GM18498 (cell line): ENCODE measurements around the gene MRPS18A.
A peak's percentile ranks its signal among the peaks of the same experiment; 100 is the strongest.

Experiments used
- ATAC-seq: cut with Tn5 transposase; IDR thresholded peaks from one replicate; pipeline ENCODE4 v1.9.1; 2021; ENCODE audit warnings: mild to moderate bottlenecking, moderate library complexity; ENCODE audit not compliant: unreplicated experiment

MRPS18A gene

DNA sequence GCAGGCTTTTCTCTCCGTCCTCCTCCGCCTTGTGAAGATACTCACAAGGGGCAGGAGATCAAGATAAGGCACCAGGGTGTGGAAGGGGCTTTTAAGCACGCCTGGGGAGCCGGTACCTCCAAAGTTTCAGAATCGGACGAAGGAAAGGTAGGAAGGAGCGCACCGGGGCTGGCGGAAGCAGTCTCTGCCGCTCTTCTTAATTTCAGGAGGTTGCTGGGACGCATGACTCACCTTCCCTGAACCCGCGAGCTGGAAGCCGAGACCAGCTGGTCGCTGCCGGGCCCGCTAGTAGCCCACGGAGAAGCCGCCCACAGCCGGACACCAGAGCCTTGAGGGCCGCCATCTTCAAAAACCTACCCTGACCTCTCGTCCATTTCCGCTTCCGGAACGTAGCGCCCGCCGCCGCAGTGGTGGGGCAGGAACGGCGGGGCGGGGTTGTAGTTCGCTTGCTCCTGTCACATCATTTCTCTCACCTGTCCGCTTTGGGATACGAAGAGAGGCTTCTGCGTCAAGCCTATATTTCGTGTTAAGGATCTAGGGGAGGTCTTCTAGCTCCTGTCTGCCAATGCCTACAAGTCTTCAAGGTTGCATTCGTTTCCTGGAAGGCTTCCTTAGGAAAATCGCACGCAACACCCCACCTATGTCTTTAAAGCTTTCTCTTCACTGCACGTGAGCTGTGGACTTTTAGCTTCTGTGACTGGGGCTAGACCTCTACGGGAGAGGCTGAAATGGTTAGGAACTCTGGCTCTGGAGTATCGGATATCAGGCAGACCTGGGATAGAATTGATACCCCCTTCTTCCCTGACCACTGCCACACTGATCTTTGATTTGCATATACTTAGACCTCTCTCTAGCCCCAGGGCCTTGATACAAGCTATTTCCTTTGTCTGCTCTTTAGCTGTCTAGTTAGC is at the start of gene MRPS18A:
Gene MRPS18A, minus strand, starts transcription at position 355 of the 911 bp plus-strand sequence. Its CDS starts 12 bp downstream, at position 343.
- ATAC-seq: peak; percentile 94

DNA sequence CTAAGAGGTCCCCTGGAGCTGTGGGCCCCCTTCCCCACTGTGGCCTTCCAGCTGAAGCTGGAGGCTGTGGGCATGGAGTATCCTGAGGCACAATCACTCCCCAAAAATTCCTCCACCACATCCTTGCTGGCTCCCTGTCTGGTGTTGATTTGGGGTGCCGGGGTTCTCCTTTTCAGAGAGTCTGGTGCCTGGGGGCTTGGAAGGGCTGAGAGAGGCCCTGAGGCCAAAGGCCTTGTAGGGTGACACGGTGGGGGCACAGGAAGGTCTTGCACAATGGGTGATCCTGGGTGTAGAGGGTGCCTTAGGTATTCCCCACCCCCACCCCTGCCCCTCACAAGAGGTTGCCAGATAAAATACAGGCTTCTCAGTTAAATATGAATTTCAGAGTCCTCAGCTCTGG is 49.3 kb upstream of the MRPS18A start:
- ATAC-seq: no peak

DNA sequence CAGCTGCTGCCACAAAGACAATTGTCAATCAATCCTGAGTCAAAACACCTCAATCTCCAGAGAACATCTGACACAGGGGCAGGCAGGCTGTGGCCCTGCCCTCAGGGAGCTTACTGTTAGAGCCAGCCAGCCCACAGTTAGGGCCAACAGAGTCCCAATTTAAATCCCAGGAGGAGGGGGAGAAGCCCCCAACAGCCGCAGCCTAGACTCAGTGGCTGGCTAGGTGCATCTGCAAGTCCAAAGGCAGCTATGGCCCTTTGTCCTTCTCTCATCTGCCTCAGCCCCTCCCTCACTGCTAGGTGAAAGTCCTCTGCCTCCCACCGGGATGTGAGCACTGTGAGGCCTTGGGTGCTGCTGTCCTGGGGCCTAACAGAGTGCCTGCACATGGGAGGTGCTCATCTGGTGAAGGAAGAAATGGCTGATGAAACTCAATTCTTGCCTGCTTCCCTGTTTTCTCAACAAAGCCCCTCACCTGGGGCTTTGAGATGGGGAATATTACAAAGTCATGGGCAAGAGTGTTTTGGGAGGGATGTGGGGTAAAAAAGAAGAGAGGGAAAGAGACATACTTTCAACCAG is 48.7 kb upstream of the MRPS18A start:
- no peak for ATAC-seq

GRCh38 chr6:43735642-43736199 is 48.1 kb upstream of the MRPS18A start:
- ATAC-seq: no peak

- peak; percentile 20 for ATAC-seq
Measured at GRCh38 chr6:43734294-43734665, 46.7 kb upstream of the MRPS18A start.

GRCh38 chr6:43733471-43734293 is 46.1 kb upstream of the MRPS18A start:
- peak; percentile 80 for ATAC-seq

- ATAC-seq: no peak
Measured at GRCh38 chr6:43730634-43731033, 43.0 kb upstream of the MRPS18A start.

- ATAC-seq: no peak
Measured at GRCh38 chr6:43729537-43729936, 41.9 kb upstream of the MRPS18A start.

DNA sequence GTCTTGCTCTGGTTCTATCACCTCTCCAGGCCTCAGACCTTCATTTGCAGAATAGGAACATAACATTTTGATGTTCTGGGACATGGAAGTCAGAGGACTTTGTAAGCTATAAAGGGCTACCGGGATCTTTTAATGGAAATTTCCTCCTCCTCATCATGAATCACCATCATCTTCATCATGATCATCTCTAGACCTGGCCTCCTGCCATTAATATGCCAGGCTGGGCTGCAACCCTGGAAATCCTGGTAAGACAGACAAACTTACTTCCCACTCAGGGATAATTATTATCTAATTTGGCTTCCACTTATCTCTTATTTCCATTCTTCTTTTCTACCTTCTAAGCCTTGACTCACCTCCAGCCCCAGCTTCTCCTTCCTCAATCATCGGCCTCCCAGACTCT is 41.0 kb upstream of the MRPS18A start:
- ATAC-seq: no peak

GRCh38 chr6:43727634-43728033 is 40.0 kb upstream of the MRPS18A start:
- ATAC-seq: no peak

DNA sequence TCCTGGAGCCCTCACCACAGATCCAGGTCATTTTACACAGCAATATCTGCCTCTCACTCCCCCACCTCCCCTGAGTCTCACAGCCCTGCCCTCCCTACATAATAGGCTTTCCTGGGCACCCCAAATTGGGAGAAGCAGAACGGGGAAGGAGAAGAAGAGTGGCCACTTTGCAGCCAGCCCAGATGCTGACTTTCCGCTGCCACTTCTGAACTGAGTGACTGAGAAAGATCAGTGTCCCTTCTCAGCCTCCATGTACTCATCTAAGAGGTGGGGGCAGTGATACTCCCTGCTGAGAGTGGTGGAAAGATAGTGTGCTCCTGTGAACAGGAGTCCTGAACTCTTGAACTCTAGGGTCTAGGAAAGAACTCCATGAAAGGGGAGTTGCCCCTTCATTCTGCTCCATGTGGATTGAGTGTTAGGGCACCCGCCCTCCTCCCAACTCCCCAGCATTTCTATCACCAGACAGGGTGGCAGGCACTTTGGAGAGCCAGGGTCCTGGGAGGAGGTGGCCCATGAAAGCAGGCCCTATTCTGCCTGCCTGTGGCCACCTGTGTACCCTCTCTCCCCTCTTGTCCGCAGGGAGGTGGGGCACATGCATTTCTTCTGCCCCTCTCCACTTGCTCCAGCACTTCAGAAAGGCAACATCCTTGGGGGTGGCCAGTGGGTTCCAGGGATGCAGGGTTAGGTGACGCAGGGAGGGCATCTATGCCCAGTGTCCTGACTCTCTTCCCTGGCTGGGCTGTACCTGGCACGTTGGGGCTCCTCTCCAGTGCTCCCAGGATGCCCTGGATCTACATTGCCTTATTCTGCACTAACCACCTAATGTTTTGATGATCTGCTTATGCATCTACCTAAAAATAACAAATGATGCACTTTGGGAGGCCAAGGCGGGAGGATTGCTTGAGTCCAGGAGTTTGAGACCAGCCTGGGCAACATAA is 38.3 kb upstream of the MRPS18A start:
- ATAC-seq: no peak

DNA sequence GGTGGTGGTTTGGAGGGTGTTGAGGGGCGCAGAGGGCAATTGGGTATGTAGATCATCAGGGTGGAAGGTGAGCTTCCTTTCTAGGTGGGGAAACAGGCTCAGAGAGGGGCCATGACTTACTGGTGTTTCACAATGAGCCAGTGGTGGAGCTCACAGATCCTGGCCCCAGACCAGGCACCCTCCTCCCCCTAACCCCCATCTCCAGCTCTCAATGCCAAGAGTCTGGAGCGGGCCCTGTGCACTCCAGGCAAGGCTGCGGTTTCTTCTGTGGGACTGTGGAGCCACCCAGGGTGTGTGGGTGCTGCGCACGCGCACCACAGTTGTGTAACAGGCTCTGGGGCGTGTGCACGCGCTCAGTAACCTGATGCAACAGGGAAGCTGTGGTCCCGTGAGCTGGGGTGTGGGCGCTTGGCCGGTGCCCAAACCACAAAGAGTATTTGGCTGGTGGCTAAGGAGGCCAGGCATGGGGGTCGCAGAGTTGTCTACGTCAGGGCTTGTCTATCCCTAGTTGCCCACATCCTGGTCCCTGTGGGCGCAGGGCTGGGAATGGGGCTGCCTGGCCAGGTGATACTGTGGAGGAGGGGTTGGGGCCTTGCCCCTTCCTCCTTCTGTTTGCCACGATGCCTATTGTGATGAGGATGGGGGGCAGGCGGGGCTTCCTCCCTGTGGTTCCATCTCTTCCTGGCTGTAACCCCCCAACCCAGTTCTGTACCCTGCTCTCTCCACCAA is 37.5 kb upstream of the MRPS18A start:
- ATAC-seq: peak; percentile 80

DNA sequence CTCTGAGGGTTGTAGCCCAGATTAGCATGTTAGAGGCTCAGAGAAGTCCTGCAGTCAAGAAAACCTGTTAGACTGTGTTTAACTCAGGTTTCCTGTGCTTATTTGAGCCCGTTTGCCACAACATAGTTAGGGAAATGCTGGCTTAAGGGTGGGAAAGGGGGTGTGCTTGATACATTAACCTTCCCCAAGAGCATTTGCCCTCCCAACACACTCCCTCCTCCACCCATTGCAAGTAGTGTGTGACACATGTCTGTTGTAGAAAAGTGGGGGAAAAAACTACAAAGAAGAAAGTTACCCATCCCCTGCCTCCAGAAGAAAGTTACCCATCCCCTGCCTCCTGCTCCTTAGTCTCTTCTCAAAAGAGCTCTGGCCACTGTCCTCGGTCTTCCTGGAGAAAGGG is 36.8 kb upstream of the MRPS18A start:
- ATAC-seq: no peak

- ATAC-seq: peak; percentile 59
Measured at GRCh38 chr6:43723737-43724295, 36.2 kb upstream of the MRPS18A start.

- no peak for ATAC-seq
Measured at GRCh38 chr6:43722920-43723545, 35.4 kb upstream of the MRPS18A start.

DNA sequence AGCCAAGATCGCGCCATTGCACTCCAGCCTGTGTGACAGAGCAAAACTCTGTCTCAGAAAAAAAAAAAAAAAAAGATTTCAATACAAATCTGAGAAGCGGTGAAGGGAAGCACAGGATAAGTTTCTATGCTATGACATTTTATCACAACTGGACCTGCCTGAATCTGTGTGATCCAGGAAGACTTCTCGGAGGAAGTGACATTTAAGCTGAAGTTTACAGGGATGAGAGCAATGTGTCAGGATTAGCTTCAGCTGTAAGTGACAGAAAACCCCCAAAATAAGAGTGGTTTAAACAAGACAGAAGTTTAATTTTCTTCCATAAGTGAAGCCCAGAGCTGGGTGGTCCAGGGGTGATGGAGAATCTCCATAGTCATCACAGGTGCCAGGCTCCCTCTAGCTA is 33.4 kb upstream of the MRPS18A start:
- no peak for ATAC-seq

DNA sequence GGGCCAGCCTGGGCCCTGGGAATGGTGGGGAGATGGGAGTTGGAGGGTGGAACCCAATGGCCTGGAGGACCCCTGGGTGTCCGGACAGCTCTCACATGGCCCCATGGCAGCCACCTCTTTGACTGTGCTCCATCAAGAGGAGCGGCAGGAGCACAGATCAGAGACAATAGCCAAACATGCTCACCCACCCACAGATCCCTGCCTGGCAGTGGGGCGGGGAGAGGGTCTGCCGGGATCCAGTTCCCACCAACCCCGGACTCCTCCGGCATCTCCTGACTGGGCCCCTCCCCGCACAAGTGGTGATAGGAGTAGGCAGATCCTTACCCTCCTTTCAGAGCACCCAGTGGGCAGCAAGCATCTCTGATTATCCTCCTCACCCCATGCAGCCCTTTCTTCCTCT is 31.9 kb upstream of the MRPS18A start:
- ATAC-seq: no peak

DNA sequence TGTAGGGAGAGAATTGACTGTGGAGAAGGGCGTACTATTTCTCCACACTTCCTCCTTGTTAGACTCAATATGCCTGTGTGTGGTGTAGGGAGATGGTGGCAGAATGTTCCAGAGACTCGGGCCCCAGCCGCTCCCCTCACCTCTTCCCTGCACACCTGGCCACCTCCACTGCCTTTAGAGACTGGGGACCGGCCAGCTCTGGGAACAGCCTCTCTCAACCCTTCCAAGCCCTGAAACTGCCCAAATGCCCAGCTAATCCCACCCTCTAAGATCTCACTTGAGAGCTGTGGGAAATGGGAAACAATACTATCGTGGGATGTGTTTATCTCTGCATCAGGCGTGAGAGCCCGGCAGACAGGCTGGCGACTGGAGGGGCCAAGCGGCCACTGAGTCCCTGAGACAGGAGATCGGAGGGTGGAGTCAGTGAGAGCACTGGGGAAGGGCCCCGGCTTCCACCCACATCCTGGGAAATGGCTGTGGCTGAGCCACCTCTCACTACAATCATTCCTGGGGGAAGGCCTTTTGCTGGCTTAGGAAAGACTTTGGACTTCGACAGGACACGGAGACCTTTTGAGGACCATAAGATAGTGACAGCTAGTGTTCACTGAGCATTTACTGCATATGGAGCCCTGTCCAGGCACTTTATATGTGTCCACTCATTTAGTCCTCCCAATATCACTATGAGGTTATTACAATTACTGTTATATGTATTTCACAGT is 31.0 kb upstream of the MRPS18A start:
- ATAC-seq: no peak
